ENCODE data around the gene KCNH1.

DNA sequence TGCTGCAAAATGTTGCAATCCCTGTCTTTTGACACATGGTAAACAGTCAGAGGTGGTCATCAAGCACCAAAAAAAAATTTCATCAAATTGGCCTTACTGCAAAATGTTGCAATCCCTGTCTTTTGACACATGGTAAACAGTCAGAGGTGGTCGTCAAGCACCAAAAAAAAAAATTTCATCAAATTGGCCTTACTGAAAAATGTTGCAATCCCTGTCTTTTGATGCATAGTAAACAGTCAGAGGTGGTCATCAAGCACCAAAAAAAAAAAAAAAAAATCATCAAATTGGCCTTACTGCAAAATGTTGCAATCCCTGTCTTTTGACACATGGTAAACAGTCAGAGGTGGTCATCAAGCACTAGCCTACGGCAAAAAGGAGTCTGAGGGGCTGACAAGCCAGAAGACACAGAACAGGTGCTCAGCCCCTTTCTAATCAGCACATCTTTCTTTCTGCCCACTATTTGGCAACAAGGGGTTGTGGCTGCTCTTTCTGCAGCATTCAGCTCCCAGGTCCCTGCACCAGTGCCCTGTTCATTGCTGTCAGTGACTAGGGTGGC, 223.8 kb downstream of the KCNH1 start:
- TF ChIP-seq CTCF (IDR thresholded peaks at IDR 0.05 in 4 of 5, conservative IDR thresholded peaks at IDR 0.05 in 1 of 5), result no peak
- TF ChIP-seq POLR2A (IDR thresholded peaks at IDR 0.05), result no peak
